ENCODE data around the gene HSD17B1. TPM values are rescaled to one million over a fixed set of nuclear protein-coding genes. Genes with fewer than 3 reads are reported as not detected.
"Not testable (repeated sequence)": the region's sequence is repeated elsewhere in the genome, so short reads cannot be mapped to it uniquely, and the experiment has no call there.

HSD17B1 gene
- total RNA-seq, 2 experiments from 2014 or later, result 0.35 to 0.41 TPM

DNA sequence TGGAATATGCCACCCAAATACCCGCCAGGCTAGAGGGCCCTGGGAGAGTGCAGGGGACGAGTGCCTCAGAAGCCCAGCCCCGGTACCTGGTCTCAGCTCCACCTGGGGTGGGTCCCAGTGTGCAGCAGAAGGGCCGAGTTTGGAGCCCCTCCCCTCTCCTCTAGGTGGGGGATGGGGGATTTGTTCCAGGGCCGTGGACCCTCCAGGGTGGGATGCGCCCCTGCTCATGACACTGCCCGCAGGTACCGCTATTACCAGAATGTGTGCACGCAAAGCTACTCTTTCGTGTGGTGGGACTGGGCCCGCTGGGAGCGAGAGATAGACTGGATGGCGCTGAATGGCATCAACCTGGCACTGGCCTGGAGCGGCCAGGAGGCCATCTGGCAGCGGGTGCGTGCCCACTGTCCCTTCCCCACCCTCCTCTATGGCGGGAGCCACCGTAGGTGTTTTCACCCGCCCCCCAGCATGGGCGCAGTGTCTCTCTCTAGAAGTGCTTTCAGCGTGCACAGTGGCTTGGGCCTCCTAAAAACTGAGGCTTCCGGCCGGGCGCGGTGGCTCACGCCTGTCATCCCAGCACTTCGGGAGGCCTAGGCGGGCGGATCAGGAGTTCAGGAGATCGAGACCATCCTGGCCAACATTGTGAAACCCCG is 15.4 kb upstream of the HSD17B1 start:
- DNase-seq (no peak), ATAC-seq (no peak)
- H3K4me3 Mint-ChIP-seq, result peak overlapping the region; percentile 75
- H3K9me3 Mint-ChIP-seq (ENCODE audit: low read depth), result no peaks in the 10 kb centered on the region
- peak overlapping the region; percentile 83 for H3K27ac Mint-ChIP-seq
- intact Hi-C loops (cut with DNase I, micrococcal nuclease), result loop anchor here in 1 of 2 experiments (5.0 kb wide), 1 partner anchor 520 kb away; the partner anchor contains the start of gene DNAJC7
- peaks cover 30% of the 10 kb centered on the region for H3K4me1 Mint-ChIP-seq
- ChIA-PET POLR2A (interaction anchor here (1.2 kb wide), 1 partner anchor 11 kb away, joined by 7 read pairs; no protein-coding TSS in a partner anchor), CTCF (interaction anchor here (1.1 kb wide), 1 partner anchor 19 kb away, joined by 4 read pairs; no protein-coding TSS in a partner anchor)
- H3K27me3 Mint-ChIP-seq, result no peaks in the 10 kb centered on the region
- H3K36me3 Mint-ChIP-seq (ENCODE audit: low read depth), result peaks cover 17% of the 10 kb centered on the region

DNA sequence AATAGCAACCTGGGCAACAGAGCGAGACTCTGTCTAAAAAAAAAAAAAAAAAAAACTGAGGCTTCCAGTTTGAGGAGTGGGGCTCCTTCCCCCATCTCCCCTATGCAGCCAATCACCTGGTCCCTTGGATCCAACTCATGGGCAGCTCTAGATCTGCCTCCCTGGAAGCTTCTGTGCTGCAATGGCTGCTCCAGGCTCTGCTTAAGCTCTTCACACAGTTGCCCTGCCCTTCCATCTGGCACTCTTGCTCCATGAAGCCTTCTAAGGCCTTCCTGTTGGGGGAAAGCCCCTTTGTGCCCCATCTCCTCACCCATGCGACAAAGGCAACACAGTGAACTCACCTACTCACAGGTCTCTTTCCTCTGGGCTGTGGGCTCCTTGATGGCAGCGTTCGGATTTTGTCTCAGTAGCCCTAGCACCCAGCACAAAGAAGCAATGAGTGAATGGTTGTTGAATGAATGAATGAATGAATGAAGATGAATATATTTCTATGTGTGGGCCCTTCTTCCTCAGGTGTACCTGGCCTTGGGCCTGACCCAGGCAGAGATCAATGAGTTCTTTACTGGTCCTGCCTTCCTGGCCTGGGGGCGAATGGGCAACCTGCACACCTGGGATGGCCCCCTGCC is 14.8 kb upstream of the HSD17B1 start:
- Mint-ChIP-seq H3K4me1 (peaks cover 30% of the 10 kb centered on the region), H3K4me3 (peak overlapping the region; percentile 20), H3K9me3 (ENCODE audit: low read depth) (no peaks in the 10 kb centered on the region), H3K36me3 (ENCODE audit: low read depth) (peaks cover 17% of the 10 kb centered on the region), H3K27me3 (no peaks in the 10 kb centered on the region), H3K27ac (peak overlapping the region; percentile 8)
- intact Hi-C loops (cut with DNase I, micrococcal nuclease), result loop anchor here in 1 of 2 experiments (5.0 kb wide), 1 partner anchor 521 kb away; the partner anchor contains the start of gene DNAJC7
- ChIA-PET CTCF (interaction anchor here (0.7 kb wide), 1 partner anchor 14 kb away, joined by 3 read pairs; no protein-coding TSS in a partner anchor), POLR2A (interaction anchor here (1.2 kb wide), 1 partner anchor 10 kb away, joined by 7 read pairs; no protein-coding TSS in a partner anchor)
- ATAC-seq, result no peak
- no peak for DNase-seq

GRCh38 chr17:42538482-42538881 is 14.2 kb upstream of the HSD17B1 start:
- Mint-ChIP-seq H3K4me3 (no peak overlapping the region), H3K27me3 (no peaks in the 10 kb centered on the region), H3K9me3 (ENCODE audit: low read depth) (no peaks in the 10 kb centered on the region), H3K27ac (no peak overlapping the region), H3K4me1 (peaks cover 30% of the 10 kb centered on the region), H3K36me3 (ENCODE audit: low read depth) (peaks cover 17% of the 10 kb centered on the region)
- intact Hi-C loops (cut with DNase I, micrococcal nuclease), result loop anchor here in 1 of 2 experiments (5.0 kb wide), 1 partner anchor 521 kb away; the partner anchor contains the start of gene DNAJC7
- no peak for ATAC-seq
- ChIA-PET CTCF (interaction anchor here (0.6 to 1.1 kb wide), 3 partner anchors 11 to 230 kb away, joined by 3 to 4 read pairs (median 3); no protein-coding TSS in a partner anchor), POLR2A (no interaction called here)
- DNase-seq, result no peak

DNA sequence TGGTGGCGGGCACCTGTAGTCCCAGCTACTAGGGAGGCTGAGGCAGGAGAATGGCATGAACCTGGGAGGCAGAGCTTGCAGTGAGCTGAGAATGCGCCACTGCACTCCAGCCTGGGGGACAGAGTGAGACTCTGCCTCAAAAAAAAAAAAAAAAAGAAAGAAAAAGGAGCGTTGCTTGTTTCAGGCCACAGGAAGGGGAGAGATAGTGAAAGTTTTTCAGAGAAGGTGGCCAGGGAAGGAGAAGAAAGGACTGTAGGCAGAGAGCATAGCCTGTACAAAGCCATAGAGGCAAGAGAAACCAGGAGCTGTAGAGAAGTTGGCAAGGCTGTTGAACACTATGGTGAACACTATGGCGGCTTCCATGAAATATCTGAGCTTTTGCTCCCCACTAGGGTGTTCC is 12.2 kb upstream of the HSD17B1 start:
- H3K4me1 Mint-ChIP-seq, result peaks cover 25% of the 10 kb centered on the region
- peak overlapping the region; percentile 55 for H3K27ac Mint-ChIP-seq
- CTCF ChIA-PET, result interaction anchor here (0.6 to 1.2 kb wide), 7 partner anchors 8 to 610 kb away, joined by 3 to 5 read pairs (median 3); partner anchors contain the start of gene ODAD4
- DNase-seq; ATAC-seq; H3K4me3 Mint-ChIP-seq; H3K9me3 Mint-ChIP-seq (ENCODE audit: low read depth); POLR2A ChIA-PET; H3K27me3 Mint-ChIP-seq; intact Hi-C loops (cut with DNase I, micrococcal nuclease): not testable (repeated sequence)
- H3K36me3 Mint-ChIP-seq (ENCODE audit: low read depth), result peaks cover 20% of the 10 kb centered on the region

- peaks cover 20% of the 10 kb centered on the region for H3K36me3 Mint-ChIP-seq (ENCODE audit: low read depth)
- H3K27ac Mint-ChIP-seq, result peak overlapping the region; percentile 55
- H3K4me1 Mint-ChIP-seq, result peaks cover 23% of the 10 kb centered on the region
- ChIA-PET POLR2A (no interaction called here), CTCF (interaction anchor here (0.6 to 1.2 kb wide), 10 partner anchors 9 to 611 kb away, joined by 3 to 5 read pairs (median 3); partner anchors contain the start of gene ODAD4)
- H3K9me3 Mint-ChIP-seq (ENCODE audit: low read depth), result no peaks in the 10 kb centered on the region
- H3K27me3 Mint-ChIP-seq, result no peaks in the 10 kb centered on the region
- DNase-seq (peak; percentile 50), ATAC-seq (peak; percentile 63)
- no peak overlapping the region for H3K4me3 Mint-ChIP-seq
- intact Hi-C loops (cut with DNase I, micrococcal nuclease), result no loop called here
These were observed 11.5 kb upstream of the HSD17B1 start for GRCh38 chr17:42541041-42541833.

GRCh38 chr17:42543190-42544079 is 9.3 kb upstream of the HSD17B1 start:
- H3K27me3 Mint-ChIP-seq, result no peaks in the 10 kb centered on the region
- H3K9me3 Mint-ChIP-seq (ENCODE audit: low read depth), result no peaks in the 10 kb centered on the region
- DNase-seq (no peak), ATAC-seq (no peak)
- intact Hi-C loops (cut with DNase I, micrococcal nuclease), result no loop called here
- H3K4me1 Mint-ChIP-seq, result peaks cover 15% of the 10 kb centered on the region
- ChIA-PET POLR2A (no interaction called here), CTCF (interaction anchor here (1.3 kb wide), 1 partner anchor 16 kb away, joined by 3 read pairs; no protein-coding TSS in a partner anchor)
- no peak overlapping the region for H3K4me3 Mint-ChIP-seq
- H3K36me3 Mint-ChIP-seq (ENCODE audit: low read depth), result peaks cover 20% of the 10 kb centered on the region
- H3K27ac Mint-ChIP-seq, result no peak overlapping the region

GRCh38 chr17:42544874-42545283 is 7.8 kb upstream of the HSD17B1 start:
- intact Hi-C loops (cut with DNase I, micrococcal nuclease), result no loop called here
- peaks cover 15% of the 10 kb centered on the region for H3K36me3 Mint-ChIP-seq (ENCODE audit: low read depth)
- CTCF ChIA-PET, result no interaction called here
- no peaks in the 10 kb centered on the region for H3K27me3 Mint-ChIP-seq
- ATAC-seq, result no peak
- H3K27ac Mint-ChIP-seq, result no peak overlapping the region
- DNase-seq, result no peak
- POLR2A ChIA-PET, result no interaction called here
- no peaks in the 10 kb centered on the region for H3K9me3 Mint-ChIP-seq (ENCODE audit: low read depth)
- H3K4me1 Mint-ChIP-seq, result peaks cover 23% of the 10 kb centered on the region
- no peak overlapping the region for H3K4me3 Mint-ChIP-seq

- H3K4me3 Mint-ChIP-seq; CTCF ChIA-PET; H3K9me3 Mint-ChIP-seq (ENCODE audit: low read depth); H3K36me3 Mint-ChIP-seq (ENCODE audit: low read depth); H3K27me3 Mint-ChIP-seq; intact Hi-C loops (cut with DNase I, micrococcal nuclease); H3K27ac Mint-ChIP-seq; DNase-seq; ATAC-seq: not testable (repeated sequence)
- H3K4me1 Mint-ChIP-seq, result peaks cover 18% of the 10 kb centered on the region
- POLR2A ChIA-PET, result interaction anchor here (0.6 kb wide), 1 partner anchor 13 kb away, joined by 3 read pairs; no protein-coding TSS in a partner anchor
These were observed 6.8 kb upstream of the HSD17B1 start for GRCh38 chr17:42545755-42546505.

- no peak for ATAC-seq
- ChIA-PET POLR2A (interaction anchor here (1.5 kb wide), 1 partner anchor 11 kb away, joined by 3 read pairs; the partner anchor contains the start of gene NAGLU), CTCF (interaction anchor here (0.6 kb wide), 1 partner anchor 17 kb away, joined by 3 read pairs; no protein-coding TSS in a partner anchor)
These were observed 5.7 kb upstream of the HSD17B1 start for GRCh38 chr17:42547001-42547461.

DNA sequence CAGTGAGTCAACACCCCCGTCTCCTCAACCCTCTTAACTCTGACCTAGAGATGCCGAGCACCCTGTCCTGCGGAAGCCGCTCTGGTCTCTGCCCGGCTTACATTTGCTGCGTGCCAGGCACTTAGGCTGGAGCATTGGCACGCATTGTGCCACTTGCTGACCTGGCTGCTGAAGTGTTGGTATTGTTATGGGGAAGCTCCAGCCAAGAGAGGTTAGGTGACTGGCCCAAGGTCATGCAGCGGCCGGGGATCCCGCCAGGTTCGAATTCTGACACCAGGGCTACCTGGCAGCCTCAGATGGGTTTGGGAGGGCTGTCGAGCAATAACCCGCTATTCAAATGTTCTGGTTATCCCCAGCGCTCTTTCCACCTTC is 5.0 kb upstream of the HSD17B1 start:
- no peak for DNase-seq
- Mint-ChIP-seq H3K36me3 (ENCODE audit: low read depth) (peaks cover 3% of the 10 kb centered on the region), H3K4me1 (peaks cover 12% of the 10 kb centered on the region), H3K9me3 (ENCODE audit: low read depth) (no peaks in the 10 kb centered on the region), H3K27me3 (no peaks in the 10 kb centered on the region), H3K4me3 (no peak overlapping the region), H3K27ac (no peak overlapping the region)
- intact Hi-C loops (cut with DNase I, micrococcal nuclease), result no loop called here
- ATAC-seq, result no peak
- ChIA-PET CTCF (interaction anchor here (0.6 to 1.2 kb wide), 7 partner anchors 11 to 451 kb away, joined by 3 to 4 read pairs (median 3); partner anchors contain the start of genes NAGLU and RPL27), POLR2A (interaction anchor here (0.5 to 1.5 kb wide), 3 partner anchors 10 to 421 kb away, joined by 3 to 7 read pairs (median 4); partner anchors contain the start of gene NAGLU)

More at GRCh38 chr17:42547001-42547461, 5.7 kb upstream of the HSD17B1 start:
- Mint-ChIP-seq H3K27me3 (no peaks in the 10 kb centered on the region), H3K4me3 (no peak overlapping the region), H3K36me3 (ENCODE audit: low read depth) (peaks cover 3% of the 10 kb centered on the region), H3K27ac (no peak overlapping the region), H3K9me3 (ENCODE audit: low read depth) (no peaks in the 10 kb centered on the region), H3K4me1 (peaks cover 12% of the 10 kb centered on the region)
- intact Hi-C loops (cut with DNase I, micrococcal nuclease), result no loop called here
- no peak for DNase-seq
